Stimulated activated CD8-positive, alpha-beta memory T cell treated with anti-CD3 and anti-CD28 coated beads, Interleukin-7, amount 100 ng/mL, for 48 hours (primary cell): ENCODE measurements around the gene KLC3.

Source experiments
- DNase-seq, 2 donors: peaks; one replicate each; pipeline ENCODE4 v3.0.0-alpha.2; 2020; ENCODE audit warnings: low read depth in 1 of 2; ENCODE audit errors: extremely low read depth in 1 of 2

Gene KLC3

DNA sequence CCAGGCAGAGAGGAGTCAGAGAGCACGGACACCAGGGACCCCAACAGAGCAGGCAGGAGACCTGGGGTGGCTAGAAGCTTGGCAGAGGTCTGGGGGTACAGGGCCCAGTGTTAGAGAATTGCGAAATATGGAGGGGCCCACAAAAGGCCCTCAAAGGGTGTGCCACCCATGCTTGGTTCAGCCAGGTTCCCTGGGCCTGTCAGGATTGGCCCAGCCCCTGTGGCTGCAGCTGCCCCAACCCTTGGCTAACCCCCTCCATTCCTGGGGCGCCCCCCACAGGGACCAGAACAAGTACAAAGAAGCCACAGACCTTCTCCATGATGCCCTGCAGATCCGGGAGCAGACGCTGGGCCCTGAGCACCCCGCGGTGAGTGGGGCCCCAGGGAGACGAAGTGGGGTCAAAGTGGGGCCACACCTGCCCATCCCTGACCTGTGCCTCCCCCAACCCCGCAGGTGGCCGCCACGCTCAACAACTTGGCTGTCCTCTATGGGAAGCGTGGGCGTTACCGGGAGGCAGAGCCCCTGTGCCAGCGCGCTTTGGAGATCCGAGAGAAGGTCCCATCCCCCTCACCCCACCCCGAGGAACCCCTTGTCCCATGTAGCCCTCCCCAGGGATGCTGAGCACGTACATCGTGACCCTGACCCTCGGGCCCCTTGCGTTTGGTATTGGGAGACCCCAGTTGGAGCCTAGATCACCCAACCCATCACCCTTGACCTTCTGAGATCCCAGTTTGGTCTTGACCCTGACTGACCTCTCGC, 8.0 kb downstream of the KLC3 start:
- no peak for DNase-seq

DNA sequence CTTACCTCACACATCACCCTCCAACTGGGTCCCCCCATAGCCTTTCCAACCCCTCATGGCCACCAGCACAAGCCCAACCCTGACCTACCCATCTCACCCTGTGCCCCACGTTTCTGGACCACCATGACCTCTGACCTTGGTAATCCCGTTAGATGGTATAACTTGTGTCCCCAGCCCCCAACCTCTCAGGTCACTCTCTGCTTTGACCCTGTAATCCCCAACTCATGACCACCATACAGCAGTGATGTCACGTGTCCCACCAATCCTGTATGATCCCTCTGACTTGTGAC, 8.5 kb downstream of the KLC3 start:
- DNase-seq = no peak

DNA sequence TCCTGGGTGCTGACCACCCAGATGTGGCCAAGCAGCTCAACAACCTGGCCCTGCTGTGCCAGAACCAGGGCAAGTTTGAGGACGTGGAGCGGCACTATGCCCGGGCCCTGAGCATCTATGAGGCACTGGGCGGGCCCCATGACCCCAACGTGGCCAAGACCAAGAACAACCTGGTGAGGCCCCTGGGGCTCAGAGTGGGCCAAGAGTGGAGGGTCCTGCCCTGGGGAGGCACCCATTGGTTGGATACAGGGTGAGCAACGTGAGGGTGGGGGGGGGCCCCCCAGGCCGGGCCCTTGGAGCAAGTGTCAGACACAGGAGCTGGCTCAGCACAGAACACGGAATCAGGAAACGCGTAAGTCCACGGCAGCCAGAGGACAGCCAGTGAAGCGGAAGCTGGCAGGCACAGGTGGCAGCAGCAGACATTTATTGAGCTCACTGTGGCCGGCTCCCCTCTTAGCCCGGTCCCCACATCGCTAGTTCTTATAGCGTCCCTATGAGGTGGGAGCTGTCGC, 8.9 kb downstream of the KLC3 start:
- DNase-seq = no peak

DNA sequence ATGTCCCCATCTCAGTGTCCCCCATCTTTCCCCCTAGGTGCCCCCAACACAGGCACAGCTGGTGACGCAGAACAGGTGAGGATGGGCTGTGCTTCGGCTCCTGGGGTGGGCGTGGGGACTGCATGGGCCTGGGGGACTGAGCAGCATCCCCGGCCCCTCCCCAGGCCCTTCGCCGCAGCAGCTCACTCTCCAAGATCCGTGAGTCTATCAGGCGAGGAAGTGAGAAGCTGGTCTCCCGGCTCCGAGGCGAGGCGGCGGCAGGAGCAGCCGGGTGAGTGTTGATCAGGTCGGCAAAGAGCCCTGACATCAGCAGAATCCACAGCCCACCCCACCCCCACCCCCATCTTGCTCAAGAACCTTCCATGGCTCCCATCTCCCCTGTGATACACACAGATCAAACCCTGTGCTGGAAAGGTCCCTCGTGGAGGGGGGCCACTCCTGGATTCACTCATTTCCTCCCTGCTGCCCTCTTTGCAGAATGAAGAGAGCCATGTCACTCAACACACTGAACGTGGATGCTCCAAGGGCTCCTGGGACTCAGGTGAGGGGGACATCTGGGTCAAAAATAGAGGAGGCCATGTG, 10.0 kb downstream of the KLC3 start:
- no peak for DNase-seq

DNA sequence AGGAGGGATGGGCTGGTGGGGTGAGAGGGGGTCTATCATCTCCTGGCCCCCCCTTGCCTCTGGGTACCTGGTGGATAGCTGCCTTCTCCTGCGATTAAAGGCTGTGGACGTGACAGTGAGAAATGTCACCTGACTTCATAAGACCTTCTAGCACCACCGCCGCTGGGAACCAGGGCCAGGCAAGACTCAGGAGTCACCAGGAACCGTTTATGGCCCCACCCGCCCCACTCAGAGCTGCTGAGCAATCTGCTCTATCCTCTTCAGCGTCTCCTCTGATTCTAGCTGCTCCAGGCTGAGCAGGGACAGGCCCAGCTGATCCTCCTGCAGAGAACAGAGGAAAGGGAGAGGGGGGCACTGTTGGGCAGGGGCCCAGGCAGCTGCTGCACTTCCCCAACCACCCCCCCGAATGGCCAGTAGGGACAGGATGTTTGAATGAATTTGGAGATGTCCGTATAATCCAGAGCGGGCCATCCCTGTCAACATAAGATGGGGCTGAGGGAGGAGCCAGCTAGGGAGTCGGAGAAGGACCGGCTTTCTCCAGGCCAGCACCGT, 10.9 kb downstream of the KLC3 start:
- no peak for DNase-seq

DNA sequence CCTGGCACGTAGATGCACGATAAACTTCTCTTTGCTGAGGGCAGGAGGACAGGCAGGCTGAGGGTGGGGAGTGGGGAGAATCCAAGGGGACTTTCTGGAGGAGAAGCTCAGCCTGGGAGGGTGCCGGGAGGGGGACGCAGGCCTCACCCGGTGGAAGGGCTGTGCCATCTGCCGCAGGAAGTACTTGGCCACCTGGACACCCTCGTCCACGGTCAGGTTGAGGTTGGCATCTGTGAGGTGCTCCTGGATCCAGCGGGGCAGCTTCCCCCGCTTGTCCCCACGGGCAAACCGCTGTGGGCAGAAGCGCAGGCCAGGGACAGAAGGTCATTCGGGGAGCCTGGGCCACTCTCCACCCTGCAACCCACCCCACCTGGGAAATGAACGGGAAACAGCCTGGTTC, 11.5 kb downstream of the KLC3 start:
- DNase-seq = no peak

DNA sequence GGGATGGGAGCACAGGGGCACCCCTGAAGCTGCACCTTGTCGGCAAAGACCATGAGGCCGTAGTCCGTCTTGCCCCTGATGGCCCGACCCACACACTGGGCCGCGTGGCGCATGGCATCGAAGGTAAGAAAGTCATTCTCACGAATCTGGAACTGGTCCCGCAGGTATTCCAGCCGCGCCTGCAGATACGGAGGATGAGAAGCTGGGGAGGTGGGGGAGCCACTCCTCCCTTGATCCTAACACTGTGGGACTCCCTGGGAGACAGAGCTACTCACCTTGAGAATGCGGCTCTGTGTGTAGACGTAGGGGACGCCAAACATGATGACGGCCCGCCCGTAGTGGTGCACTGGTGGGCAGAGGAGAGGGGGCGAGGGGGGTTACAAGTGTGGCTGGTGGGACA, 11.9 kb downstream of the KLC3 start:
- DNase-seq = no peak

DNA sequence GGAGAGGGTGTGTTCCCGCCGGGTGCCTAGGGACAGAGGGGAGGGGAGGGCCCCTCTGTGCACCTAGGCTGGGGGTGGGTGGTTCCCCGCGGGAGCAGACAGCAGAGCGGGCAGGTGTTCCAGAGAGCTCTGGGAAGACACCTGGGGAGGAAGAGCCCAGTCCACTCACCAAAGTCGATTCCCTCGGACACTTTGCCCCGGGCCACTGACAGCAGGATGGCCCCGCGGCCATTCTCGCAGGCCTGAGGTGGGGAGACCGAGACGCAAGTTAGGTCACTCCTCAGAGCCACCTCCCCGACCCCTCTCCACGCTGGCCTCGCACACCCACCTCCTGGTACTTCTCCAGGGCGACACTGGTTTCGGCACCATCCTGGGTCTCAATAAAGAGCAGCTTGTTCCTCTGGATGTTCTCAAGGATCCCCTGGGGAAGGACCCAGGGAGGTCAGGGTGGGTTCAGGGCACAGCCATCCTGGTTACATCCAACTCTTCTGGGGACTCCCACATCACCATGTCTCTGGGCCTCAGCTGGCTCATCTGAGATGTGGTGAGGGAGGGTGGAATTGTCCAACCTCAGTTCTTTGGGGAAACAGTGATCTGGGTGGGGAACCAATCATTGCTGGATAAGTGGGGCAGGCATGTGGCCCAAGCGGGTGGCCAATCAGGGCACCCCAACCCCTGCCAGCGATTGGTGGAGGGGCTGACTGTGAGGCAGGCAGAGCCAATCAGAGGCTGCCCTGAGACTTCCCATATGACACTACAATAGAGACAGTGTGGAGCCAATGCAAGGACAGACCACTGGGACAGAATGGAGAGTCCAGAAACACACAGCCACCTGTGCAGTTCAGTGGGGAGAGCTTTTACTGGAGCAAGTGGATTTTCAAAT, 12.6 kb downstream of the KLC3 start:
- no peak for DNase-seq

DNA sequence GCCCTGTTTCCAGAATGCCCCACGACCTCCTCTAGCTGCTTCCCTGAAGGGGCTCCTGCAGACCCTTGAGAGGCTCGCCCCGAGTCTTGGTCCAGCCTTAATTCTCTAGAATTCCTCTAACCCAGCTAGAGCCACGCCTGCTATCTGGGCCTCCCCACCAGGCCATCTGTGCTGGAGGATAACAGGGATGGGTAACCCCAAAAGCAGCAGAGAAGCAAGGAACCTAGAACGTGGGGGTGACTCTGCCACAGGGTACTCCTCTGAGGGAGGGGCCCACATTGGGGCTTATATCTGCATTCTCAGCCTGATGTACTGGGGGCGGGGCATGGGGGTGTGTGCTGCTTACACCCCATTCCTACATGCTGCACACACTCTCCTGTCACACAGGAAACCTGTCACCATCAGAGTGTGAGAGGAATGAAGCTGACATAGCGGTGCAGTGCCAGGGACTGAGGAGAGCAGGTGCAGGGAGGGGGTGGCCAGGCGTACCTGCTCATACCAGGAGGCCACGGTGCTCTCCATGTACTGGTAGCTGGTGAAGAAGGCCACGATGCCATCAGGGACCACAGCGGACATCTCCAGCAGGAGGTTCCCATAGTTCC, 13.8 kb downstream of the KLC3 start:
- DNase-seq = no peak

DNA sequence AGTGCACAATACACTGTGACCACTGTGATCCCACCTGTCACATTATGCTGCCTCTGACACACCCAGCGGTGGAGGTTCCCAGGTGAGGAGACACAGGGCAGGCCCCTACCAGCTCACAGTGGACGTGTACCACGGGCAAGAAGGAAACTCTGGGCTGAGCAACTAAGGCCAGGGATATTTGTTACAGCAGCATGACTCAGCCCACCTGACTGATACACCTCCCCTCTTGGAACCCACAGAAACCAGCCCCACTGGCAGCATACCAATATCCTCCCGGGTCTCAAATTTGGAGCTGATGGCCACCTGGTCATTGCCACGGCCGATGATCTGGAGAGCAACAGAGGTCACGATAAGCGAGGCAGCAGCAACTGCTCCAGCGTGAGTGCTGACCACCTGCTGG, 14.9 kb downstream of the KLC3 start:
- no peak for DNase-seq

DNA sequence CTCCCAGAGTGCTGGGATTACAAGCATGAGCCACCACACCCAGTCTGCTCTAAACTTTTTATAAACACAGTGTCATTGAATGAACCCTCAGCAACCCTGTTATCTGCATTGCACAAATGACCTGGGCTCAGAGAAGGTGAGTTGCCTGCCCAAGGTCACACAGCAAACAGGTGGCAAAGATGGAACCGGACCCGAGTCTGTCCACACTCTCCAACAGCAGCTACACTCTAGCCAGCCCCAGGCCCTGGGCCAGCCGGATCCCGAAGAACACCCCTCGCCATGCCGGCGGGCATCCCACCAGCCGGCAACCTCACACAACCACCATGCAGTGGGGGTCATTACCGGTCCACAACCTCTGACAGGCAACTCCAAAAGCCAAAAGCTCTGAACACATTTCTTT, 15.4 kb downstream of the KLC3 start:
- DNase-seq = no peak

DNA sequence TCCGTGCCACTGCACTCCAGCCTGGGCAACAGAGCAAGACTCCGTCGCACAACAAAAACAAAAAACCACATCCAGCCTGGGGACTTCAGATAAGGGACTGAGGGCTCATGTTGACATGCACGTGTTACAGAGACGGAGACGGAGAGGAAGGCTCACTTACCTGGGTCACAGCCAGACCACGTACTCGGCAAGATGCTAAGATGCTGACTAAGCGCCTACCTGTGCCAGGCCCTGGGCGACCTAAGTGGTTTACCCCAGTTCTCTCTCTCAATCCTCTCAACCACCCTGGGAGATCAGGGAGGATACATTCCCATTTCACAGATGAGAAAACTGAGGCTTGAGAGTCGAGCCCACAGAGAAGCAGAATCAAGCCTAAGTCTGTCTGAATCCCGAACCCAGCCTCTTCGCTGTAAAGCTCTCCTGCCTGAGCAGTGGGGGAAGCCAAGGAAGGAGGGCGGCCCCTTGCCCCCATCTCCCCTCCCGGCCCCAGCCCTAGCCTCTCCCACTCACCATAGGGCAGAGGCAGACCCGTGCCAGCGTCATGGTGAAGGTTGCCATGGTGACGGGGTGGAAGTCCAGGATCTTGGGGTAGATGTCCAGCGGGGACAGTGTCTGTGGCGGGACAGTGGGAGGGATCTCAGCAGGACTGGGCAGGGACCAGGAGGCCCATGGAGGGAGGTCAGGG, 16.4 kb downstream of the KLC3 start:
- DNase-seq = no peak

DNA sequence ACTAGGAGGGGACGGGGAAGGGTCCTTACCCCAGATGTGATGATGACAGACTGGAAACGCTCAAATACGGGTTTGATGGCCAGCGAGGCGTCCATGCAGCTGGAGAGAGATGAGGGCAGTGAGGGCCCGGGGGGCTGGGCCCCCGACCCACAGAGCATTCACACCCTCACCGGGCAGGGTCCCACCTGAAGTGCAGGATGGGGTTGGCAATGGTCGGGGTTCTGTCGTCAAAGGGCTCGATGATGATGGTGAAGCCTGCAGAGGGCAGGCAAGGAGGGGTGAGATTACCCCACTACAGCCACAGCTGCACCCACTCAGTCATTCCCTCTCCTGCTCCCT, 16.9 kb downstream of the KLC3 start:
- no peak for DNase-seq

DNA sequence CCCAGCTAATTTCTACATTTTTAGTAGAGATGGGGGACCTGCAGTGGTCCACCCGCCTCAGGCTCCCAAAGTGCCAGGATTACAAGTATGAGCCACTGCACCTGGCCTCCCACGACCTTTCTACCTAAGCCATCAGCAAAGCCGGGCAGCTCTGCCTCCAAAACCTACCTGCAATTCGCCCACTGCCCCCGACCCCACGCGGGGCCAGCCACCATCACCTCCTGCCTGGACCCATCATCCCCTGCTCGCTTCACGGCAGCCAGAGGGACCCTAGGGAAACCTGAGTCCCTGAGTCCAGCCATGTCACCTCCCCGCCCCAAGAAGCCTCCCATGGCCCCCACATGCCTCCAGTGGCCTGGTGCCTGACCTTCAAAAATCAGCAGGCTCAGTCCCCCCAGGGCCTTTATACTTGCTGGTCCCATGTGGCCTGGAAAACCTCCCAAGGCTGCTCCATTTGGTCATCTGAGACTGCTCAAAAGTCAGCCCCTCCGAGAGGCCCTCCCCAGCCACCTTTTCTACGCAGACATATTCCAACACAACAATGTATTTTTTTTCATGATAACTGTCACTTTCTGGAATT, 17.8 kb downstream of the KLC3 start:
- no peak for DNase-seq

DNA sequence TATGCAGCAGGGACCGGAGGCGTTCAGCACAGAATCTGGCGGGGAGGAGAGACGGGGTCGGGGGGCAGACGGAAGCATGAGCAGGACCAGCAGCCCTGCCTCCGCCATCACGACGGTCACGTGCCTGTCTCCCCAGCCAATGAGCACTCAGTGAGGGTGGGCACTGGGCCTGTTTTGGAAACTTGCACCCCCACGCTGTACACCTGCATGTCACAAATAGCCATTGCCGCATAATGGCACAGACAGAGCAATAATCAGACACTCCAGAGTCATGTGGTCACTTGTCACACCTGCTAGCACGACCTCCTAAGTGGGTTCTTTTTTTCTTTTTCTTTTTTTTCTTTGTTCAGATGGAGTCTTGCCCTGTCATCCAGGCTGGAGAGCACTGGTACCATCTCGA, 21.1 kb downstream of the KLC3 start:
- no peak for DNase-seq

DNA sequence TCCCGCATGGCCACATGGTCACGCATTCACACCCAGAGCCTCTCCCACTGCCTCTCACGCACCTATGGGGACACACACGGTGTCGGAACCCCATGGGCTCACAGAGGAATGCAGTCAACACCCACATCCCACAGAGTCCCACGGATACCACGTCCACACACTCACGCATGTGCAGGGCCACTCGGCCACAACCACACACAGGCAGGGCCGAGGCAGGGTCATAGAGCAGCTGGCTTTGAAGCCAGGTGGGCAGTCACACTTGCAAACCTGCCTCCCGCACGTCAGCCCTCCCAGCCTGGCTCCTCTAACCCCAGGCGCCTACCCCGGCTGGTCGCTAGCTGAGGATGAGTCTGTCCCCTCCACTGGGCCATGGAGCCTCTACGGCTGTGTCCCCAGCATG, 21.7 kb downstream of the KLC3 start:
- no peak for DNase-seq

DNA sequence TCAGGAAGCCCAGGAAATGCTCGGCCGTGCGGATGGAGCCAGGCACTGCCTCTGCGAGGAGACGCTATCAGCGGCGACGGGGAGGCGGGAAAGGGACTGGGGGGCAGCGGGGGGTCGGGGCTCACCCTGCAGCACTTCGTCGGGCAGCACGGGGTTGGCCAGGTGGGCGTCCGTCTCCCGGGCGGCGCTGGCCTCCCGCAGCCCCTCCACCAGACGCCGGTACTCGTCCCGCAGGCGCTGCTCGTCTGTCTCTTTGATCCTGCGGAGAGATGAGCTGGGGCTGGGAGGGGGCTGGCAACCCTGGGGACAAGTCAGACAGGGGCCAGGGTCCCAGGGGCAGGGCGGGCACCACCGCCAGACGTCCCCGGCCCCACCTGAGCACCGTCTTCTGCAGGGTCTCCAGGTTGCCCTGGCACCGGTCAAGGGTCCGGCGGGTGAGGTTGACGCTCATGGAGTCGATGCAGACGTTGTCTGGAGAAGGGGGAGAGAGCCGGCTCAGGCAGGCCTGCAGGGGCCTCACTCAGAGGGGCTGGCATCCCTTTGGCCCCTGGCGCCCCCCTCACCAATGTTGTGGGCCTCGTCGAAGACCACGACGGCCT, 23.4 kb downstream of the KLC3 start:
- DNase-seq = no peak

DNA sequence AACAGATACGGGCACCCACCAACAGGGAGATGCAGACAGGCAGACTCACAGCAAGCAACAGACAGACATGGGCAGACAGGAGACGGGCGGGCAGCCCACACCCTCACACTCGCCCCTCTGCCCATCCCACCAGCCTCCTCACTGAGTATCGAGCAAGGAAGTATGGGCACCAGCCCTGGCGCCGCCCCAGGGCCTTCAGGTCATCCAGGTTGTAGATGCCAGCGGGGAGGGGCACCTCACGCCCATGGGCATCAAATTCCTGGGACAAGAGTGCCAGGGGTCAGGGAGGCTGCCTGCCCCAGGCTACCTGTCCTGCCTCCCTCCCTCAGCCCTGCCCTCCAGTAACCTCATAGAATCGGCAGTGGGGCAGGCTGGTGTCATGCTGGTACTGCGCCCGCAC, 24.1 kb downstream of the KLC3 start:
- no peak for DNase-seq

DNA sequence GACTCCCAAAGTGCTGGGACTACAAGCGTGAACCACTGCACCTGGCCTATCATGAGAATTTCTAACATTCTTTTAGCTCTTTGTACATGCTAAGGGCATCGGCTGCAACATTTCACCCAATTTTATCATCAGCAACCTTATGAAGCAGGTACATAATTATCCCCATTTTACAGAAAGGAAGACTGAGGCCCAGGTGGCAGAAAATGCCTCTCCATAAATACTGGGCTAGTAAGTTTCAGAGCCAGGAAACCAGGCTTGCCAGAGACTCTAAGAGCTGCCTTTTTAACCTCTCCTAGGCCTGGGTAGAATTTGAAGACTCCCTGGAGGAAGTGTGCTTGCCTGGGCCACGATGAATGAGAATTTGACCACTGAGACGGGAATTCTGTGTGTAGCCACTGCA, 27.6 kb downstream of the KLC3 start:
- no peak for DNase-seq

DNA sequence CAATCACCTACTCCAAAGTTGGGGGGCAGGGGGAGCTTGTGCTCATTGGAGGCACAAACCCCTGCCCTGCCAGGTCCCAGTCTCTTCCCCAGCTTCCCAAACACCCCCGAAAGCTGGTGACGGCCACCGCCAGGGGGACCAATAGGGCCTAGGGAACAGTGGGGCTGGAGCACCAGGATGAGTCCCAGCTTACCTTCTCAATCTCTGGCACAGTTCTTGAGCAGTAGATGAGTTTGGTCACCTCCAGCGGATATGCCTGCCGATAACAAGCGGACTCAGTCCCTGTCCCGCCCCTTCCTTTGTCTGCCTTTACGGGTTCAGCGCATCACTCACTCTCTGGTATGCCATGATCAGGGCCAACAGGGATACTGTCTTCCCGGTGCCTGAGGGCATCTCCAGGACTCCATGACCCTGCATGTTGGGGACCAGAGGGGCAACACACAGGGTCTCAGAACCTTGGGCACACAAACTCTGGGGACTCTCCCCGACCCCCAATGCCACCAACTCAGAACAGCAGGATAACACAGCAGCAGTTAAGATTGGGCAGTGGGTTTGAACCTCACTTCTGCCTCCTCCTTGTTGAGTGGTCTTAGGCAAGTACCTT, 28.3 kb downstream of the KLC3 start:
- DNase-seq = no peak
